ENCODE measurements around the gene ZNF212.
"Not testable (repeated sequence)": the region's sequence is repeated elsewhere in the genome, so short reads cannot be mapped to it uniquely, and the experiment has no call there.

ZNF212 gene

DNA sequence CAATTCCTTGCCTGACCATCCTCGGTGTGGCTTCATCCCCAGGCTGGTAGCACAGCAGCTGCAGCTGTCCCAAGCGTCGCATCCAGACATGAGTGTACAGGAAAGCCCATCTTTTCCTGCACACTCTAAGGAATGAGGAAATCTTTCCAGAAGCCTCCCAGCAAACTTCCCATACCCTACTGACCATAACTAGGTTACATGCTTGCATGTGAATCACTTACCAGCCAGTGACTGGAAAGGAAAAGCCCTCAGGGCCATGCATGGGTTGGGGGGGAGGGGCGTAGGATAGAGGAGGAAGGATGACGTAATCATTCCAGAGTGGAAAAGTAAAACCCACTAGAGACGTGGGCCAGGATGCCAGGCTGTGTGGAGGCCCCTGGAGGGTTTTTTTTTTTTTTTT, 18.9 kb upstream of the ZNF212 start:
- no peak for DNase-seq

DNA sequence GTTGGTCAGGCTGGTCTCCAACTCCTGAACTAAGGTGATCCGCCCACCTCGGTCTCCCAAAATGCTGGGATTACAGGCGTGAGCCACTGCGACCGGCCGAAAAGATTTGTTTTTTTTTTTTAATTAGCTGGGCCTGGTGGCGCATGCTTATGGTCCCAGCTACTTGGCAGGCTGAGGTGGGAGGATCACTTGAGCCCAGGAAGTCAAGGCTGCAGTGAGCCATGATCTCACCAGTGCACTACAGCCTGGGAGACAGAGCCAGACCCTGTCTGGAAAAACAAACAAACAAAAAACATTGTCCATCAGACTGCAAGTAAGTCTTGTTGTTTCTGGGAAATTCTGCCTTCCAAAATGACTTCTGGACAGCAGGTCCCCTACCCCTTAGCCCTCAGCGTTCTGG, 16.3 kb upstream of the ZNF212 start:
- no peak for DNase-seq

DNA sequence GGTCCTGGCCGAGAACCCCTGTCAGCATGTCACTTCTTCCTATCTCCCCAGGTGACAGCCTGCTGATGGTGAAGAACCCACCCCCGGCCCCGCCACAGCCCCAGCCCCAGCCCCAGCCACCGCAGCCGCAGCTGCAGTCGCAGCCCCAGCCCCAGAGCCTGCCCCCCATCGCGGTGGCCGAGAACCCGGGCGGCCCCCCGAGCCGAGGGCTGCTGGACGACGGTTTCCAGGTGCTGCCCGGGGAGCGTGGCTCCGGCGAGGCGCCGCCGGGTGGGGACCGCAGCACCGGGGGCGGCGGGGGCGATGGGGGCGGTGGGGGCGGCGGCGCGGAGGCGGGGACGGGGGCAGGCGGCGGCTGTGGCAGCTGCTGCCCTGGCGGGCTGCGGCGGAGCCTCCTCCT, 15.7 kb upstream of the ZNF212 start:
- no peak for DNase-seq

DNA sequence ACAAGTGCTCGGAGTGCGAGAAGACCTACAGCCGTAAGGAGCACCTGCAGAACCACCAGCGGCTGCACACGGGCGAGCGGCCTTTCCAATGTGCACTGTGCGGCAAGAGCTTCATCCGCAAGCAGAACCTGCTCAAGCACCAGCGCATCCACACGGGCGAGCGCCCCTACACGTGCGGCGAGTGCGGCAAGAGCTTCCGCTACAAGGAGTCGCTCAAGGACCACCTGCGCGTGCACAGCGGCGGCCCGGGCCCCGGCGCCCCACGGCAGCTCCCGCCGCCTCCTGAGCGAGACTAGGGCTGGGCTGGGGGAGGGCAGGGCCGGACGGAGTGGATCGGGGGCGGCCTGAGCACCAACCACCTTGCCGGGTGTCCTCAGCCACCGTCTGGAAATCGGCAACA, 15.1 kb upstream of the ZNF212 start:
- DNase-seq, result no peak

DNA sequence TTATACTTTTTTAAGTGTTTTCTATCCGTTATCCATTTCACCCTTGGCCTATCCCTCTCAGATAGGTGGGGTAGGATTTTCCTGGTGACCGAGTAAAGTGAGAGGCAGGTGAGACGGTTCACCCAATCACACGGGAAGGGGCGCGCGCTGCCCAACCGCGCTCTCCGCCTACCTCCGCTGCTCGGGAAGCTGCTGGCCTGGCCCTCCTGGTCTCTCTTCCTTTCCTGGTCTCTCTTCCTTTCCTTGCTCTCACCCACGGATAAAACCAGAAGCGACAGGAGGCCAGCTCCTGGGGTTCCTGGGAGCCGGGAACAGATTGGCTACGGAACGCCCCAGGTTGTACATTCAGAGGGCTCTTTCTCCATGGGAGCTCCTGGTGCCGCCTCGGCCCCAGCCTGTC, 14.3 kb upstream of the ZNF212 start:
- DNase-seq, result no peak

DNA sequence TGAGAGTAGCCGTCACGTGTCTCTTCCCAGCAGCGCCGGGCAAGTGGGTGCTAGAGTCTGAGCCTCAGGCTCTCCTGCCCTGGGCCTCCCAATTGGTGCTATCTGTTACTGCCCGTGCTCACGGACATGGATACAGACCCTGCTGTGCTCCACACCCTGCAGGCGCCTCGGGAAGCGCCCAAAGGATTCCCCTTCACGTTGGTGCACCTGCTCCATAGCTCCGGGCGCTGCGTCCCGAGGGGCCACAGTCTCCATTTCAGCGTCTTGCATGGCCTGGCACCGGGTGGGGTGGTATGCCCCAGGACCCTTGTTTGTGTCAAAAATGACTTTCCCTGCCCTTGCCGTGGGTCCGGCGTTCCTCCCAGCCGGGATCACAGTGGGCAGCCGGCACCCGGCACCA, 13.8 kb upstream of the ZNF212 start:
- no peak for DNase-seq

DNA sequence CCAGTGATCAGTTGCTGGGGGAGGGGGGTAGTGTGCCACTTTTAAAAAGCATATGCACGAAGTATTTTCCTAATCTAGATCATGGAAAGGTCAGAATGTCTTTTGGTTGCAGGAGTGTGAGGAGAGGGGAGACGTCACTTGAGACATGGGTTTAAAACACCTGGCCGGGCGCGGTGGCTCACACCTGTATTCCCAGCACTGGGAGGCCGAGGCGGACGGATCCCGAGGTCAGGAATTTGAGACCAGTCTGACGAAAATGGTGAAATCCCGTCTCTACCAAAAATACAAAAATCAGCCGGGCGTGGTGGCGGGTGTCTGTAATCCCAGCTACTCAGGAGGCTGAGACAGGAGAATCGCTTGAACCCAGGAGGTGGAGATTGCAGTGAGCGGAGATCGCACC, 13.1 kb upstream of the ZNF212 start:
- not testable (repeated sequence) for DNase-seq

DNA sequence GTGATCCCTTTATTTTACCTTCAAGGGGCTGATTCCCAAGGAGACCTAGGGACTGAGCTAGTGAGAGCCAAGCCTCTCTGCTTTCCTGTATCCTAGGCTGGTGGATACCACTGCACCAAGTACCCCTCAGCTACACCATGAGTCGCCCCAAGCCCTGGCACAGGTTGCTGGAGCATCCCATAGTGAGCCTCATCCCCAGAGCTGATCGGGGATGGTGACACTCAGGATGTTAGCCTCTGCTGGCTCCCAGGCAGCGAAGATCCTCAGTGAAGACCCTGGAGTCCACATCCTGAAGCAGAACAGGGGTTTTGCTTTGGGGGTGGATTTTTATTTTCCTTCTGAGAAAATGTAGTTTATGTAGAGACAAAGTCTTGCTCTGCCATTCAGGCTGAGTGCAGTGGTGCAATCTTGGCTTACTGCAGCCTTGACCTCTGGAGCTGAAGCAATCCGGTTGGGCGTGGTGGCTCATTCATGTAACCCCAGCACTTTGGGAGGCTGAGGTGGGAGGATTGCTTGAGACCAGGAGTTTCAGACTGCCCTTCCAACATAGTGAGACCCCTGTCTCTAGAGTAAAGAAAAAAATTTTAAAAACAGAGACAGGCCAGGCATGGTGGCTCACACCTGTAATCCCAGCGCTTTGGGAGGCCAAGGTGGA, 12.5 kb upstream of the ZNF212 start:
- DNase-seq, result no peak

DNA sequence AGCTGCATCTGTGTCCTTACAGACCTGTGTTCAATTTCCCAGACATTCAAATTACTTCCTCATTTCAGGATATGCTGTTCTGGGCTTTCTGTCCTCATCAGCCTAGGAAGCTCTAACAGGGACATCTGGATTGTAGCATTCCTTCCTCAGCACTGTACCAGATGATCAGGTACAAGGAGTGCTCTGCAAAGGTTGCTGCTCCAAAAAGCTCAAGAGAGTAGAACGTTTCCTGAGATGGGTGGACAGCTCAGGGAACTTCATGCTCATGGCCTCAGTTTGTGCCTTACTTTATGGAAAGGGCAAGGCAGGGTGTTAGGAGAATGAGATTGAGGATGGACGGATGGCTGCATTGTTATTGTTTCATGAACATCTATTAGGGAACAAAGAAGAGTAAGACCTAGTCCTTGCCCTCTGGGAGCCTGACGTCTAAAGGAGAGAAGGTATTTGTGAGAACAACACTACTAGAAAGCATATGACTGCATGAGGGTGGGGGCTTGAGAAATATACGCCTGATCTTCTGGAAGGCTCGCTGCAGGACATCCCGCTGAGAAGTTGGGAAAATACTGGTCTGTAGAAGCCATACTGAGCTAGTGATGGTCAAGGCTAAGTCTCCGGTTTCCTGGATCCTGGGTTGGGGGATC, 10.5 kb upstream of the ZNF212 start:
- no peak for DNase-seq

DNA sequence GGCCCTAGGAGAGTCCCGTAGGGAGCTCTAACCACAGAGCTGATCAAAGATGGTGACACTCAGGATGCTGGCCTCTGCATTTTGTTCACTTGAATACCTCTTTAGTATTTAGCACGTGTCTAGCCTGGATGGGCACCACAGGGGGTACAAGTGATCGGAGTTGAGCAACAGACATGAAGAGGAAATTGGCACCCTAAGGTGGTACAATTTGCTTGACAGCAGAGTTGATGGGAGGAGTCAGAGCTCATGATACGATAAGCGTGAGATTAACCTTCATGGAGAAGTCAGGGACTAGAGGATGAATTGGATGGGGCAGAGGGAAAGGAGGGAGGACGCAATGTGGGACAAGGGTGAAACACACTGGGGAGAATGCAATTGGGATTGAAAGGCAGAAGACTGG, 9.9 kb upstream of the ZNF212 start:
- DNase-seq, result no peak

DNA sequence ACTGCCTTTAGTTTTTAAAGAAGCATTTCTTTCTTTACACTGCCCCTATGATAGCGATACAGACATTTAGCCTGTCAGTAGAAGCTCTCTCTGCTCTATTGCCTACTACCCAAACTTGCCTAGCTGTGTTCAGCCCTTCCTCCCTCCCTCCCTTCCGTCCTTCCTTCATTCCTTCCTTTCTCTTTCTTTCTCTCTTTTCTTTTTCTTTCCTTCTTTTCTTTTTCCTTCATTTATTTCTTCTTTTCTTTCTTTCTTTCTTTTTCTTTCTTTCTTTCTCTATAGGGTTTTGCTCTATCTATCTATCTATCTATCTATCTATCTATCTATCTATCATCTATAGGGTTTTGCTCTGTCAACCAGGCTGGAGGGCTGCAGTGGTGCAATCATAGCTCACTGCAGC, 7.1 kb upstream of the ZNF212 start:
- no peak for DNase-seq

DNA sequence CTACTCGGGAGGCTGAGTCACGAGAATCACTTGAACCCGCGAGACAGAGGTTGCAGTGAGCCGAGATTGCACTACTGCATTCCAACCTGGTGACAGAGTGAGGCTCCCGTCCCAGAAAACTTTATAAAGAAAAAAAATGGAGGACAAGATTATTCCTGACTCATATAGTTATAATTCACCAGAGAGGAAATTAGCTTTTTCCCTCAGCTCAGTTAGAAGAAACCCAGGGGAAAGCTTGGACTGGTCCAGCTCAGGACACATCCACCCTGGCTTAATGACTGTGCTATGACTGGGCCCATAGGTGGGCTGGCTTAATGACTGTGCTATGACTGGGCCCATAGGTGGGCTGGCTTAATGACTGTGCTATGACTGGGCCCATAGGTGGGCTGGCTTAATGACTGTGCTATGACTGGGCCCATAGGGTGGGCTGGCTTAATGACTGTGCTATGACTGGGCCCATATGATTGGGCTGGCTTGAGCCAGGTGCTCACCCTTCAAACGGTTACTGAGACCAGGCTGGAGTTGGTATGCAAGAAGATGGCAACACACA, 5.7 kb upstream of the ZNF212 start:
- not testable (repeated sequence) for DNase-seq

DNA sequence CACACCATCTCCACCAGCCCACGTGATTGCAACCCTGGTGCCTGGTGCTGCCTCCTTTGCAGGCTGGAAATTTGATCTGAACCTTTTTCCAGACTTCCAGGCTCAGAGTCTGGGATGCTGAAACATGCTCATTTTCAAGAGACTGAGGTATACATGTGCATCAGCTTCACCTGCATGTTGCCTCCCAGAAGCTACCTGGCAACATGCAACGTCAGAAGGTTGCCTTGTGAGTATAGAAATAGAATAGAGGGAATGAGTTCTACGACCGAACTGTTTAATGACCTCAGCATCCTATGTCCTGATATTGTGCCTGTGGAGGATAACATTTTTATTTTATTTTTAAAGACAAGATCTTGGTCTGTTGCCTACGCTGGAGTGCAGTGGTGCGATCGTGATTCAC, 1.9 kb upstream of the ZNF212 start:
- DNase-seq, result no peak

DNA sequence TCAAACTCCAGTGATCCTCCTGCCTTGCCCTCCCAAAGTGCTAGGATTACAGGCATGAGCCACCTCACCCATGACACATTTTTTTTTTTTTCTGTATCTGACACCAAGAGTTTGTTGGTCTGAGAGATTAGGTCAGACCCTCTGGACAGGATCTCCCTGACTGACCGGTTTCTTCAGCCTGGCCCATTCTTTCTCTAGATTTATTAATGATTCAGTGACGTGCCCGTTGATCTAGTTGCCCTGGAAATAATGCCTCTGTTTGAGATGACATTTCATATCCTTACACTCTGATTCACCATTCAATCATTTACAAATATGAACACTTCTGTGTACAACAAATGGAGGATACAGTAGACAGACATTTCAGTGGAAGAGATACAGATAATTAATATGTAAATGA, 1.4 kb upstream of the ZNF212 start:
- no peak for DNase-seq

DNA sequence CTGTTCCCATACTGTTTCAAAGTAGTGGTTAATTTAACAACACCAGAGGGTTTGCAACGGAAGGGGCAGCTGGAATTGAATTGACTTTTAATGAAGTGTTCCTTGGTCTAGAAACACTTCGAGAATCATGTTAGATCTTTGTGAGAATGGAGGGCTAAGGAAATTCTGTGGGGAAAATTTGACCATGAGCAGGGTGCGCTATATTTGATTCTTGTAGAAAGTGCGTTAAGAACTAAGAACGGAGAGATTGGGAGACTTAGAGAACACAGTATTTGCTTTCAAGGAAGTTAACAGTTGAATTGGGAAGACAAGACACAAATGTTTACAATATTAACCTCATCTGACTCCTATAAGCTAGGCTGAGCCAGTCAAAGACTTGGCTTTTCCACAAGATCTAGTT, 1.2 kb downstream of the ZNF212 start:
- no peak for DNase-seq

DNA sequence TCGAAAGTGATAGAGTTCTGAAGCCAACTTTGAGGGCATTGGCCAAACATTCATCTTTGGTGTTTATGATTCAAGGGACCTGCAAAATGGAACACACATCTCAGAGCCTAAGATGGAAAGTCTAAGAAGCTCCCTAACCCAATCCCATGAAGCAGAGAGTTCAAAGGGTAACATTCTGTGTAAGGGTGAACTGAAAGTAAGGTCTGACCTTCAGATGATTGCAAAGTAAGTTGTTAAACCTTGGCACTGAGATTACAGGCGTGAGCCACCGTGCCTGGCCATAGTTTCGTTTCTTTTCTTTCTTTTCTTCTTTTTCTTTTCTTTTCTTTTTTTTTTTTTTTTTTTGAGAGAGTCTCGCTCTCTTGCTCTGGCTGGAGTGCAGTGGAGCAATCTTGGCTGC, 2.2 kb downstream of the ZNF212 start:
- no peak for DNase-seq

DNA sequence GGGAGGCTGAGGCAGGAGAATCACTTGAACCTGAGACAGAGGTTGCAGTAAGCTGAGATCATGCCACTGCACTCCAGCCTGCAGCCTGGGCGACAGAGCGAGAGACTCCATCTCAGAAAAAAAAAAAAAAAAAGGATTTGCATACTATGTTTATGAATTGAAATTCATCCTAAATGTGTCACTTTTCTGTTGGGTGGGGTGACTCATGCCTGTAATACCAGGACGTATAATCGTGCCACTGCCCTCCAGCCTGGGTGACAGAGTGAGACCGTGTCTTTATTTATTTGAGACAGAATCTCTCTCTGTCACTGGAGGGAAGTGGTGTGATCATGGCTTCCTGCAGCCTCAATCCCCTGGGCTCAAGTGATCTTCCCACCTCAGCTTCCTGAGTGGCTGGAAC, 5.8 kb downstream of the ZNF212 start:
- DNase-seq, result no peak

DNA sequence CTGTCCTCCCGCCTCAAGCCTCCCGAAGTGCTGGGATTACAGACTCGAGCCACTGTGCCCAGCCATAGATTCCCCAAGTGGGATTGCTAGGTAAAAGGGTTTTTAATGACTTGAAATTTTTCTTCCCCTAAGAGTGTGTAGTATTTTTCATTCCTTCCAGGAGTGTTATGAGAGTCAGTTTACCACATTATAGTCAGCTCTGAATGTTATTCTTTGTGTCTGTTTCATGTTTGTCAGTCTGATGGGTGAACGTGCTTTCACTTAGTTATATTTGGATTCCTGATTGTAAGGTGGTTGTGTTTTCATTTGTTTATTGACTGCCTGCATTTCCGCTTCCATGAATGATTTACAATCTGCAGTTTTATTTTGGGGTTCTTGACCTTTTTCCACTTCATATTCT, 6.3 kb downstream of the ZNF212 start:
- DNase-seq, result no peak

DNA sequence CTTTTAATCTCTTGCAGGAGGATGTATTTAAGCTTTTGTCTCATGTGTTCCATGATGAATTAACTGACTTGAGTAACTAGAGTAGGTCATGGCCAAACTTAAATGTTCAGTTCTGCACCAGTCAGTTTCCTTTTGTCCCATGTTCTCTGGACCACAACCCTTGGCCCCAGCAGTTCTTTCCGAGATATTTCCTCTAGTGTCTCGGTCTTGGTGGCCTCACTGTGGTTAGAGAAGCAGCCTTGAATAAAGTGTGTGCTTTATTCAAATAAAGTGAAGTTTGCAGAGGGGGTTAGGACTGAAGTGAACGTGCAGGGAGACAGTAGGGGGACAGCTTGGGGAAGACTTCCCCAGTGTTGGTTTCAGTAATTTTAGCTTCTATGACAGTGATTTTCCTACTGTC, 9.3 kb downstream of the ZNF212 start:
- DNase-seq, result no peak

DNA sequence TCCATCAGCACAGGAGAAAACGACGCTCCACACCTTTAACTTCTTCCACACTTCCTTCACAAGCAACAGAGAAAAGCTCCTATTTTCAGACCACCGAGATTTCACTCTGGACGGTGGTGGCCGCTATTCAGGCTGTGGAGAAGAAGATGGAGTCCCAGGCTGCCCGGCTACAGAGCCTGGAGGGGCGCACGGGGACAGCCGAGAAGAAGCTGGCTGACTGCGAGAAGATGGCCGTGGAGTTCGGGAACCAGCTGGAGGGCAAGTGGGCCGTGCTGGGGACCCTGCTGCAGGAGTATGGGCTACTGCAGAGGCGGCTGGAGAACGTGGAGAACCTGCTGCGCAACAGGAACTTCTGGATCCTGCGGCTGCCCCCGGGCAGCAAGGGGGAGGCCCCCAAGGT, 10.7 kb downstream of the ZNF212 start:
- not testable (repeated sequence) for DNase-seq

DNA sequence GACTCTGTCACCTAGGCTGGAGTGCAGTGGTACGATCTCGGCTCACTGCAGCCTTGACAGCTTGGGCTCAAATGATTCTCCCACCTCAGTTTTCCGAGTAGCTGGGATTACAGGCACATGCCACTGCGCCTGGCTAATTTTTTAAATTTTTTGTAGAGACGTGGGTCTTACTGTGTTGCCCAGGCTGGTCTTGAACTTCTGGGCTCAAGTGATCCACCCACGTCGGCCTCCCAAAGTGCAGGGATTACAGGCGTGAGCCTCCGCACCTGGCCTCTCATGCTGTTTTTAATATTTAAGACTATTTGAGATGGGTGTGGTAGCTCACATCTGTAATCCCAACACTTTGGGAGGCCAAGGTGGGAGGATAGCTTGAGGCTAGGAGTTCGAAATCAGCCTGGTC, 12.1 kb downstream of the ZNF212 start:
- not testable (repeated sequence) for DNase-seq

DNA sequence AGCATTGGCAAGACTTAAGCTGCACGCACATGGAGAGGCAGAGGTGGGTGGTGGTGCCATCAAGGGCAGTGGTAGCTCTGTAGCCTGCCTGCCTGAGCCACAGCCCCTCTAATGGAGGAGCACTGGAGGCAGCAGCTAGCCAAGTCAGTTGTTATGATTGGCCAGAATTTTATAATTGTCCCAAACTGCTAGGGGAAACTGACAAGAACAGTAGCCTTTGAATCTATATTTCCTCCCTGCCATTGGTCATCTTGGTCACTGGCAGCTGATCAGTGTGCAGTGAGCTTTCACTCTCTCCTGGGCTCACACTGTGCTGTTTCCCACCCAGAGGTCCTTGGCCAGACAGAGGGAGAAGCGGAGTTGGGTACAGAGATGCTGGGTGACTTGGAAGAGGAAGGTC, 12.9 kb downstream of the ZNF212 start:
- DNase-seq, result no peak

DNA sequence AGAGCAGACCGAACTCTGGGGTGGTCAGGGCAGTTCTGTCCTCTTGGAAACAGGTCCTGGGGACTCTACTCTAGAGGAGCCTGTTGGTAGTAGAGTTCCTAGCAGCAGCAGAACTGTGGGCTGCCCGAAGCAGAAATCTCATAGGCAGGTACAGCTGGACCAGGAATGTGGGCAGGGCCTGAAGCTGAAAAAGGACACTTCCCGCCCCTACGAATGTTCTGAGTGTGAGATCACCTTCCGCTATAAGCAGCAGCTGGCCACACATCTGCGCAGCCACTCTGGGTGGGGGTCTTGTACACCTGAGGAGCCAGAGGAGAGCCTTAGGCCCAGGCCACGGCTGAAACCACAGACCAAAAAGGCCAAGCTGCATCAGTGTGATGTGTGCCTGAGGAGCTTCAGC, 14.2 kb downstream of the ZNF212 start:
- no peak for DNase-seq

DNA sequence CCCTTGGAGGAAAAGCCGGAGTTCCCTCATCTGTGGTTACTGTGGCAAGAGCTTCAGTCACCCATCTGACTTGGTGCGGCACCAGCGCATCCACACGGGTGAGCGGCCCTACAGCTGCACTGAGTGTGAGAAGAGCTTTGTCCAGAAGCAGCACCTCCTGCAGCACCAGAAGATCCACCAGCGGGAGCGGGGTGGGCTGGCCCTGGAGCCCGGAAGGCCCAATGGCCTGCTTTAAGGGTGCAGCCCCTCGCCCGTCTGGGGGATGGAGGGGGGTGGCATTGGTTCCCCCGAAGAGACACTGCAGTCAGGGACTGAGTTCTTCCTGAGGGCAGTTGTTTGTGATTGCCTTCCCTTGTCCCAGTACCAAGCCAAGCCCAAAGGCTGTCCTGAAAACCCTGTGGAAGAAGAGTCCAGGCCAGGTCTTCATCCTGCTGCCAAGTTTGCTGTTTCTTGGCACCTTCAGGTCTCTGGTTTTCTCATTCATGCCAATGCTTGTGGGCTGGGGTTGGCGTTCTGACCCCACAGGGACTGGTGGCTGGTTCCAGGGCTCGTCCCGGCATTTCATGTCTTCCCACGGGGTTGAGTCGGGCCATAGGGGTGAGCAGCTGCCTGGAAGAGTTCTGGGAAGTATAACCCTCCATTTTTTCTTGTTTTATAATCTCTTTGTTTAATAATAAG, 14.9 kb downstream of the ZNF212 start:
- no peak for DNase-seq
